HG02885 (cell line): ENCODE data around the gene GGTA1.

ENCODE experiments used
- ATAC-seq: cut with Tn5 transposase; IDR thresholded peaks from one replicate; pipeline ENCODE4 v1.9.1; 2021; ENCODE audit warnings: mild to moderate bottlenecking; ENCODE audit not compliant: unreplicated experiment, poor library complexity

GGTA1 gene

DNA sequence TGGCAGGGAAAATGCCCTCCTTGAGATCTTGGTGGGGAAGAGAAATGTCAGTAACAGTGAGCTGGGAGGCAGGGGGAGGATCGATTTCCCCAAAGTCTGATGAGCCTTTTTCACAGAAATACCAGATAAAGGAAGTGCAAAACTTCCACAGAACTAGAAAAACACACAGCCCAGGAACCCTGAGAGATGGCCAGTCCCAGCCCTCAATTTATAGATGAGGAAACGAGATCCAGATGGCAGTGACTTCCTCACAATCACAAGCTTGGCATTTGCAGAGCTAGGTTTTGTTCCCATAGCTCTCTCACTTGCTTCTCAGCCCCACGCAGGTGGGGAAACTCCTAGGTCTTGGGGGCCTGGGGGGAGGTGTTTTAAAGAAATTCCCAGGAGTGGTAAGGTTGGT lies 3.8 kb upstream of the GGTA1 start:
- ATAC-seq = no peak

DNA sequence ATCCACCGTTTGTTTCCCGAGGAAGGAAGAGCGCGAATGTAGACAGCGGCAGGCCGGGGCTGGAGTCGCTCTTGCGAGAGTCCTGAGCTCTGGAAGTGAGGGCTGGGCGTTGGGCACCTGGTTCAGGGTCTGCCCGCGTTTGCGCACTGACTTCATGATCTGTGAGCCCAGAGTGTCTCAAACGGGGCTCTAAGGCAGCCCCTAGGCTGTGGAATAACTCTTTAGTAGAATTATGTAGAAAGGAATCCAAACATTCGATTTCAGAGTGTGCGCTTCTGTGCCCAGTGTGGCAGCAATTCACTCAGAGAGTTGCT lies 478 bp upstream of the GGTA1 start:
- no peak for ATAC-seq

DNA sequence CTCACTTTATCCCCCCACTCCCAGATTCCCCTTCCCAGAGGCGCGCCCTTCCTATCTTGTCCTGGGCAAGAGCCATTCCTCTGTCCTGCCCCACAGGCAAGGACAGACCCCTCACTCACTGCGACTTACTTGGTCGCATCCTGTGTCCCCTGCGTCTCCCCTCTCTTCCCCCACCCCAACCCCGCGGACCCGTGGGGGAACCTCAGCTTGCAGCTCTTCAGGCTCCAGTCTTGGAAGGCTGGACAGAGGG lies 542 bp downstream of the GGTA1 start:
- no peak for ATAC-seq

DNA sequence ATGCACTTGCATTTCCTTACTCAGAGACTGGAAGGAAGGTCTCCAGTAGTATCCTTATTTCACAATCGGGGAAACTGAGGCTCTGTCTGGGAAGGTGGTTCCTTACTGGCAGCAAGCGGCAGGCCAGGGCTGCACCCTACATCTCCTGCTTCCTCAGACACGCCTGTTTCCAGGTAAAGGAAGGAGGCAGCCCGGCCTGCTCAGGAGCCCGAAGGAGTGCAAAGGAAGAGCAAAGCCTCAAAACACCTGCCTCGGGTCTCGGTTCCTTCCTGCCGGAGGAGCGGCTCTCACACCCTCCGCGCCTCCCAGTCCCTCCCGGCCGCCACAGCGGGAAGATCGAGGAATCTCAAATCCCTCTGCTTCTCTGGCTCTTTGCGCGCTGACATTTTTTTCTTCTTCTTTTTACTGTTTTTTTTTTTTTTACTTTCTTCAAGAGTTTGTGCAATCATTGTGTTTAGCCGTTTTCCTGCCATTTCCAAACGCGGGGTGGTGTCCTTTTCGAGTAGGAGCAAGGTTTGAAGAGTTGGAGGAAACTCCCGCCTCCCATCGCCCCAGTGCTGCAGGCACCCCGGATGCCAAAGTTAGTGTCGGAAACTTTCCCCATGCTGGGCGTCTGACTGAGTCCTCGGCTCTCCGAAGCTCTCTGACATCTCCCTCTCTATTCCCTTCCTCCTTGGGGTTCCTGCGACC lies 1.0 kb downstream of the GGTA1 start:
- ATAC-seq = peak; percentile 8

DNA sequence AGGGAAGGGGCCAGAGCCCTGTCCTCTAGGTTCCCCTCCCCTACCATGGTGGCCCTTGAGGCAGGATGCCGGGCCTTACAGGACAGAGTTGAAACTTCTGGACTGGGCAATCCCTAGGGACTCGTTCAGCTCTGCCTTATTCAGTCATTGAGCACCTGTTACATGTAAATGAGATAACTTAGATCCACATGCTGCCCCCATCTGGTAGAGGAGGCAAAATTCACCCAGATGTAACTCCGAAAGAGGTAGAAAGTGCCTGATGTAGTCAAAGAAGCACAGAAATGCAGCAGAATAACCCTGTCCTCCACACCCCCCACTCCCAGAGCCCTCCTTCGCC lies 1.5 kb downstream of the GGTA1 start:
- ATAC-seq = peak; percentile 66

DNA sequence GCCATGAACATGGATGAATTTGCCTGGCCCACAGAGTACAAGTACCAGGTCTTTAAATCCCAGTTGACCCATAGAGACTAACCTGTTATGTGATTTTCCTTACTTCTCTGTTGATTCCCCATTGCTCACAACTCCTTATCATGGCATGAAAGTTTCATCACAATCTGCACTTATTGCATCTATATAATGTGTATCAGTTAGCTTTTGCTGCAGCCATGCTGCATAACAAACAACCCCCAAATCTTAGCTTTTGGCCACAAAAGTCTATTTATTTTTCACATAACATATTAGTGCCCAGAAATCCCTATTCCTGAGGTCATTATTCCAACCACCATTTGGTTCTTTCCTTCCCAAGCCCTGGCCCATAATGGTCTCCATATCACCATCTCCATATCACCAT lies 3.7 kb downstream of the GGTA1 start:
- no peak for ATAC-seq

DNA sequence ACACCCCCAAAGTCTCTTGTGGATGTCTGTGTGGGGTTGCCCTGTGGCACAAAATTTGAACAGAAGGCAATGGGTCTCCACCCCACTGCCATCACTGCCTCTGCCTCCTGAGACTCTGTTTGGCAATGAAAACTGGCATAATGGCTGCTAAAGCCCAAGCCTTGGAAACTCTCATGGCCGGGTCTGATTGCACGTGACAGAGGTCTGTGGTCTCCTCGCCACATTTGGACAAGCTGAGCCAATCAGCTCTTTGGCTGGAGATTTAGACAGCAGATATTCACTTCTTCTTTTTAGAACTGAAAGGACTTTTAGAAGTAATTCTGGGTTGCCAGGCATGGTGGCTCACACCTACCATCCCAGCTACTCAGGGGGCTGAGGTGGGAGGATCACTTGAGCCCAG lies 5.5 kb downstream of the GGTA1 start:
- ATAC-seq = no peak

DNA sequence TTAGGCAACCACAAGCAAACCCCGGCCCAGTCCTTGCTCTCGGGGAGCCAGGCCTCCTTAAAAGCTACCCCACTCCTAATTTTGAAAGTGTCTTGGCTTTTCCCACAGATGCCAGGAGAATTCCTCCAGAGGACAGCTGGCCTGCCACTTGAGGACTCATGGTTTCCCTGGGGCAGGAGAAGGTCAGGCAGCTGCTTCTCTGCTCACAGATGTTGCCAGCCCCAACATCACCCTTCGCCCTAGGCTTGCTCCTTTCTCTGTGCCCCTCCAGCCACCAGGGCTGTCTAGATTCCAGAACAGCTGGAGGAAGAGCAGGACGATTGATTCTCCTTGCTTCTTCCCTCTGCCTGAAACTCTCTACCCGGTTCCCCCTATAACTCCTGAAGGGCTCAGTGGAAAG lies 8.5 kb downstream of the GGTA1 start:
- no peak for ATAC-seq

DNA sequence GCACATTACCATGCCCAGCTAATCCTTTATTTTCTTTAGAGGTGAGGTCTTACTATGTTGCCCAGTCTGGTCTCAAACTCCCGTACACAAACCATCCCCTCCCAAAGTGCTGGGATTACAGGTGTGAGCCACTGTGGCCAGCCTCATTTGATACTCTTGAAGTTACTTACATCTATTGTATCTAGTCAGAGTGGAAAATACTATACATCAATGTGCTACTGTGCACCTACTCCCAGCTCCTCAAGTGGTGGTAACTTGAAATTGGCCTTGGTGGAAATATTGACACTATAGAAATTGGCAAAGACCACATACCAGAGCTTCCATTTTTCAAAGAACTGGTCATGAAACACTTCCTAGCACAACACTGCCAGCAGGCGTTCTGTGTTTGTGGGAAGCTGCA lies 10.3 kb downstream of the GGTA1 start:
- no peak for ATAC-seq

DNA sequence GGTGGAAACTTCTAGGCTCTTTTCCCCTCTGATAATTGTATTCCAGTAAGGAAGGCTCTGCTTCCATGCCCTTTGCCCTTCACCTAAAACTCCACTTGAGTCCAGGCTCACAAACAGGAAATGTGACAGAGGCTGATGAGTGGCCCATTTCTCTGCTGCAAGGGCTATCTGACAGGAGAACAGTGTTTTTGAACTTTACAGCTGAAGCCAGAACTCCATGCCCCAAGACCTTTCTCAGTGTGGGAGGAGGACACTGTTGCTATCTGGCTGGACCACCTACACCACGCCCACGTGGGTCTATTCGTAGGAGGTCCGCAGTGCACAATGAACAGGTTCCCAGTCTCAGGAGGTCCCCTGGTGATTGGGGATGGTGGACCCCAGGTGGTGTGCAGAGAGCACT lies 13.6 kb downstream of the GGTA1 start:
- no peak for ATAC-seq

DNA sequence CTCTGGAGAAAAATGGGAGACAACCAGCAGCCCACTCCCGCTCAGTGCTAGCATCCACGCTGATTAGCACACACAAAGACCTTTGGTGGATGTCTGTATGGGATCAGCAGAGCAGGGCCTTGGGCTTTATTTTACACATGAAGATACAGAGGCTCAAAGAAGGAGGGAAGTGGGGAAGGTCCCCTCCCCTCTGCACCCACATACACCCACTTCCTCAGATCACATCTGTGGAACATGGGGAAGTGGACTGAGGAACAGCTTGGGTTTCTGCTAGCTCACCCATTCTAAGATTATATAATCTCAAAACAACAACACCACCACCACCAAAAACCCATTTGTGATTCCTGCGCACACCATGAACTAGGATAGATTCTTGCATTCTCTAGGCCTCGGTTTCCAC lies 14.0 kb downstream of the GGTA1 start:
- ATAC-seq = no peak

DNA sequence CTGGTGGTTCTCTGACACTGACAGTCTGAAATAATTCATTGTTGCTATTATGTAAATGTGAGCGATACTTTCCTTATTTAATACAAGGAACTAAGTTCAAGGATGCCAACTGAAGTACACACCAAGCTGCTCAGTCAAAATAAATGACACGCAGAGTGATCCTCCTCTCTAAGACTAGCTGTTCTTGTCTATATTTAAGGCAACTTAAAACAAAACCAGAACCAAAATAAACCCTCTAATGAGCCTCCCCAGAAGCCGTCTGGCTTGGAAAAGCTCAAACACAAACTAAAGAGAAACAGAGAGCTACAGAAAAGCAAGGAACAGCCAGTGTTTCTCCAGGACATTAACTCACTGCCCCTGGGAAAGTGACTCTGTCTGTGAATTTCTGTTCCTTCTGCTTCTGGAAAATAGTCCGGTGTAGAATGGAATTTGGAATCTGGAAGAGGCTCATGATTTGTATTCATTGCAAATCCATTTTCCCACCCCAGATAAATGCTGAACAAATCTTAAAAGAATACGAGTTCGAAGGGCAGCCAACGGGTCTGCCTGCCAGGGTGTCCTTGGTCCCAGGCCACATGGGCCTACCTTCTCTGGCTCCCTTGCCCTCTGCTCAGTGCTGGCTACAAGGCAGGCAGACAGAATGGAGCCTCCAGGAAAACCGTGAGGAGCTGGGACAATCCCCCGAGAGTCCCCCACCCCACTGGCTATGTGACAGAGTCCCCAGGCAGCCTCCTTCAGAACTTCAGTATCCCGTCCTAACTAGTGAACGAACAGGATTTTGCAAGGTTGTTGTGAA lies 14.8 kb downstream of the GGTA1 start:
- no peak for ATAC-seq

DNA sequence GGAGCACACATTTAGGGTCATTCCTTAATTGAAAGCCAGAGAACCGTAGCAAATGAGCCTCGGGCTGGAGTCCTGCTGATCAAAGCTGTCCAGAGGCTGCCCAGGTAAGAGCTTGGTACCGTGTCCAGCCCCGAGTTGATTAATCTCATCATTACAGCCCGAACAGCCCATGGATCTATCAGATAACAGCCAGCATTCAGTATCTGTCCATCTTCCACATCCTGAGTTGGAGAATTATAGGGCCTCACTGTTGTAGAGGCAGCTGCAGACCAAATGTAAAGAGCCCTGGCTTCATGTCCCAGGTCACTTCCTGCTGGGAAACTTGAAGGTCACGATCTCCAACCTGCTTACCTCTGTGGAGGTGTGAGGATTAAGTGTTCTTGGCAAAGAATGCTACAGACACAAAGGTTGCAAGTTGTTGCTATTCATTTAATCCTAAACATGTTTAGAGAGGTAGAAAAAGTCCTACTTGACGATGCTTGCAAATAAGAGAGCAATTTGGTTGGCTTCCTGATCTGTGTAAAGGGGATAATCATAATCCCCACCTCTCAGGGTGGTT lies 16.1 kb downstream of the GGTA1 start:
- ATAC-seq = no peak

DNA sequence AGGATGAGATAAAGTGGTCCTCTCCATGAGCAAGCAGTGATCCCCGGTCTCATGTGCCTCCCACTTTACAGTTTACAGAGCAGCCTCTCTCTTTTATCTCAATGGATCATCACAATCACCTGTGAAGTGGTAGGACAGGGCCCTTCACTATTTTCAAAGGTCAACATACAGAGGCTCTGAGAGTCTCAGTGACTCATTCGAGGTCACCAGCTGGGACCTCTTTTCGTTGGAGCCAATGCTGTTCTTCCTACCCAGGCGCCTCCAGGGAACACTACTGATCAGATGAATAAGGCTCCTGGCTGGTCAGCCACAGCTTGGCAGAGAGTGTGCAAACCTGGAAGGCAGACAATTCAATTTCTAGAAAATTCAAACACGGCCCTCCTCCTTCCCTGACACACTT lies 16.6 kb downstream of the GGTA1 start:
- no peak for ATAC-seq

DNA sequence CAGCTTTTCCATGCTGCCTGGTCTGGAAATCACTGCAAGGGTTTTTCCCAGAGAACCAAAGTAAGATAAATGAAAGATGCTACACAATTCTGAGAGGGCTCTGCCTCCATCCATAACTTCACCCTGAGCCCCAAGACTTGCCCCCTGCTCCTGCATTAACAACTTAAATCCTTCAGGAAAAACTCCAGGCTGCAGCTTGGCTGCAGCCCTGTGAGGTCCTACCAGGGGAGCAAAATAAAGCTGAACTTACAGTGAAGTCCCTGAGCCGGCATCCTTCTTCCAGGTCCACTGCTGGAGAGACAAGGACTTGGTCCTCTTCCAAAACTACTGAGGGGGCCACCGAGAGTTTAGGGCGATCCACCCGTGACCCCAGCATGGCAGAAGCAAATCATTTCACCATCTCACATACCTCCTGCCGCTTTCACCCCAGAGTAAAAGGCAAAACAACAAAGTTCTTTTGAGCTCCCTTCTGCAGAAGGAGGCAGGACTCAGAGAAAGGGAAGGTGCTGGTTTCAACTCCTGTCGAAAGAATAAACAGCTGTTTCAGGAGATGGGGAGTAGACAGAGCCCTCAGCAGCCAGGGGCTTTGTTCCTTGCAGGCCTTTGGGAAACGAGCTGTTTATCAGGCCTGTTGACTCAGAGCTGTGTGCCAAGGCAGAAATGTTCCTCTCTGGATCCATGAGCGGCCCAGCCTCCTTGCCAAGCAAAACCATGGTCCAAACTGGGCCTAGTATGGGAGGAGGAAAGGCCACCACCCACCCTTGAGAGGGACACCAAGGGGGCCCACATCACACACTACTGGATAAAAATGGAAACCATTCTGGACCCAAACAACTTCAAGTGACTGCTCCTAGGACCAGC lies 20.6 kb downstream of the GGTA1 start:
- ATAC-seq = no peak

DNA sequence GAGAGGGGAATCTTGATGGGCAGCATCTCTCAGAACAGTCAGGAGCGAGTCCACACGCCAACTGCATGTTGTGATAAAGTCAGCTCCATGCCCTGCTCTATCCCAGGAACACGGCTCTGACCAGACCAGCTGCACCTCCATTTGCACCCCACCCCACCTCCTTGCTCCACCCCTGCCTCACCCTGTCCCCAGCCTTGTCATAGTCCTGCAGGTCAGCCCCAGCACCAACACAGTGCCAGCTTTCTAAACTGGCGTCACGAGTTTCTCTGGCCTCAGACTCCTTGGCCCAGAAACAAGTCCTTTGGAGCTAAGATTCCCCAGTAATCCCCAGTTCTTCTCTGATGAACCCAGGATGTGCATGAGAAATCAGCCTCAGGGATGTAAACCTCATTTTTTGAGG lies 23.5 kb downstream of the GGTA1 start:
- ATAC-seq = no peak

DNA sequence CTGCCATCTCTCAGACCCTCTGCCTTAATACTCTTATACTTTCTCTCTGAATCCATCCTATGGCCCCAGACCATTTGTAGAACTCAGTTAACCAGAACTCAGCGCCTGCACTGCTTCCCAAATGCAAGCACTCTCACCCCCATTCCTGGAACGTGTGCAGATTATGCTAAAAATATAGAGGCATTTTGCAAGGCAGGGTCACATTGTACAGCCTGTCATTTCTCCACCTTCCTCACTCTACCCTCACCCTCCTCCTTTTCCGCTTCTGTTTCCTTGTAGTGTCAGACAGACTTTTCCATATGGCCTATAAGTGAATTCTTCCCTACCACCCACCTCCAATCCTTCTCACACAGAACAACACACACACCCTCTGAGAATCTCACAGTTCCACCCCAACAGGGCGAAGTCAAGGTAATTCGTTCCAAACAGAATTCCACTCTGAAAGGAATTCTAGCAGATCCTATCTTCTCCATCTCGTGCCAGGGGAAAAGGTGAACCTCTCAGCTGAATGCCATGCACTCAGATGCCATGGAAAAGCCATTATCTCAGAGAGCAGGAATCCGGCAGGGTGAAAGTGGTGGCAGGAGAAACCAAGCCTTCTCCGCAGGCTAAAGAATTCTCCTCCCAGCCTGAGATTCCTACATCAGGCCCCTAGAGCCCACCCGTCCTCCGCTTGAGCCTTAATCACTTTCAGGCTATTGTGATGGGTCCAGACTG lies 25.3 kb downstream of the GGTA1 start:
- ATAC-seq = no peak

DNA sequence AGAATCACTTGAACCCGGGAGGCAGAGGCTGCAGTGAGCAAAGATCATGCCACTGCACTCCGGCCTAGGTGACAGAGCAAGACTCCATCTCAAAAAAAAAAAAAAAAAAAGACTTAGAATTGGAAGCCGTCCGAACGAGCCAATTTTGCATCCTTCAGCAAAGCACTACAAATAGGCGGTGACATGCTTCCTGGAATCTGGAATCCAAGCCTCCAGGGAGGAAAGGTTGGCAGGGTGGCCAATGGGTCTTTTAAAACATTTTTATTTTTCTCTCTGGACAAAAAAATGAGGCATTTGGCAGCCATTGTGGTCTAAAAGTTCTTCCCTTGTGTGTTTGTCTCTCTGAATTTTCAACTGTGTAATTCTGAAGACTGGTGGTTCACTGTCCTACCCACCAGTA lies 26.4 kb downstream of the GGTA1 start:
- no peak for ATAC-seq

DNA sequence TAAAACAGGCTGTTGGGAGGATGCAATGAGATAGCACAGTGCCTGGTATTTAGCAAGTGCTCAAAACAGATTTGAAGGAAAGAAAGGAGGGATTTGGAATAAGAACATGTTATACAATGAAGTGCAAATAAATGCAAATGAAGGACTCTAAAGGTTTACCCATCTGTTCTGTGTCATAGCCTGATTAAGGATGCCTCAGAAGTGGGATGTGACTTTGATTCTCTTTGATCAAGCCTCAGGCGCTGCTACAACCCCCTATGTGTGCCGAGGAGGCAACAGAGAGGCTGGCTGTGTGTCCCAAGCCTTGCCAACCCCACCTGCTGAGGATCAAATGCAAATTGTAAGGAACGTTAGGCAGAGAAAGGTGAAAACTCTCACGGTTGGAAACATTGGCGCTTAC lies 27.2 kb downstream of the GGTA1 start:
- no peak for ATAC-seq

DNA sequence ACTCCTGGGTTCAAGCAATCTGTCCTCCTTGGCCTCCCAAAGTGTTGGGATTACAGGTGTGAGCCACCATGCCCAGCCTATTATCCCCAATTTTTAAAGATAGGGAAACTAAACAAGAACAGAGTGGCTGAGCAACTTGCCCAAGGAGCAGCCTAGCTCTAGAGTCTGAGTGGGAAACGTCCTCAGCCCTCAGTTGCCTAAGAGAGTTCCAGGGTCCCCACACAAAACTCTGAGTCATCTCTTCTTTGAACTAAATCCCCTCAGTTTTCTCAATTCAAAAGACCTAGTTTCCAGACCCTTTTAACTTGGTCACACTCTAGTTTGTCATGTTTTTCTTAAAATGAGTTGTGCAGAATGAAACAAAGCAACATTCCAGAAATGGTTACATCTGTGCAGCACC lies 33.5 kb downstream of the GGTA1 start:
- ATAC-seq = no peak

DNA sequence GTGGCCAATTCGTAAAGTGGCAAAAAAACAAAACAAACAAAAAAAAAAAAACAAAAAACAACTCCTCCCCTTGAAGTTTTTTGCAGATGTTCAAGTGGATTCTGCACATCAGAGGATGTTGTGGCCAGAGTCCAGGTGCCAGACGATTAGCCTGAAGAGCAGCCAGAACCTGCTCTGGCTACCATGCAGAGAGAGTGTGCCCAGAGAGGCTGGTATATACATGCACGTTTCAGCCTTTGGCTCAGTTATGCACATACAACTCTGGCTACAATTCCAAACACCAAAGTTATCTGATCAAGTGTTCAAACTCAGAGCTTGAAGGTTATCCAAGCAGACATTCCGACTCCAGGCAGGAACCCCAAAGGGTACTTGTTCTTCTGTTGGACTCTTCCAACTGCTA lies 34.7 kb downstream of the GGTA1 start:
- no peak for ATAC-seq
